NB4 (cell line): ENCODE measurements around the gene SFMBT2.

ENCODE experiments used
- DNase-seq: peaks from one replicate; pipeline ENCODE4 v3.0.0; 2010; ENCODE audit warnings: low read depth
- H3K4me3 ChIP-seq: one replicate; pipeline ENCODE4 v1.5.1; 2011; ENCODE audit warnings: mild to moderate bottlenecking, low read depth, low read length, moderate library complexity
- CTCF ChIP-seq: IDR thresholded peaks from one replicate; pipeline ENCODE4 v1.5.1; 2012; ENCODE audit warnings: low read depth, low read length
- MYC ChIP-seq: IDR thresholded peaks from 2 replicates; pipeline ENCODE4 v1.6.1; 2011; ENCODE audit warnings: low read depth, low read length
- POLR2A ChIP-seq: IDR thresholded peaks from 2 replicates; pipeline ENCODE4 v1.6.1; 2011; ENCODE audit warnings: mild to moderate bottlenecking; ENCODE audit not compliant: insufficient read length; ENCODE audit errors: extremely low read depth
- TF ChIP-seq, protein P1 (sequence below): IDR thresholded peaks from 2 replicates; pipeline ENCODE4 v1.6.1; 2011; ENCODE audit warnings: low read depth, low read length

The SFMBT2 gene

DNA sequence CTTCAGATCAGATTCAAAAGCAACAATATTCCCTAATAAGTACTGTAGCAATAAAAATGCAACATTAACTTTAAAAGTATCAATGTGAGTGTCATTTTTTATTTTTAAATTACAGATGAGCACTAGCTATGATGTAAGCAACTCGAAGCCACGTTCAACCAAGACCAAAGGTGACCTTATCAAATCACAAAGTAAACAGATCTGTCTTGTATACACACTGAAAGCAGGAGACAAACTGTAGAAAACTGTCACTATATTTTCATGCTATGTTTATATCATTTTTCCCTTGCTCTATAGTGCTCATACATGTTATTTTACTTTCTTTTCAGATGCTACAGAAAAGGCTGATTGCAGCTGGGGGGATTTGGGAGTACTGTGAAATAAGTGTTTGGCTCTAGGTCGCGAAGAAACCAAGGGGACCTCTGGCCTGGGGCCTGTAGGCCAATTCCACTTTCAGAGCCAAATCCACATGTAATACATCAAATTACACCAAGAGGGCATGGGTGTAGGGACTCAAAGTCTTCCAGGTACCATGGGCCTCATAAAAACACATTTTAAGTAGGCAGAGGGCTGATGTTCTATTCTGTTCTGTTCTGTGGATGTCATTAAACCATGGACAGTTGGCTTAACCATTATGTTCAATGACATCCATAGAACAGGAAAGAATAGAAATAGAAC is 245.2 kb downstream of the SFMBT2 start:
- no peak overlapping the region for H3K4me3 ChIP-seq
- DNase-seq, result no peak
- TF ChIP-seq MYC (no peak), POLR2A (no peak), CTCF (no peak)
- TF ChIP-seq, protein P1, sequence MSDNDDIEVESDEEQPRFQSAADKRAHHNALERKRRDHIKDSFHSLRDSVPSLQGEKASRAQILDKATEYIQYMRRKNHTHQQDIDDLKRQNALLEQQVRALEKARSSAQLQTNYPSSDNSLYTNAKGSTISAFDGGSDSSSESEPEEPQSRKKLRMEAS, result no peak

DNA sequence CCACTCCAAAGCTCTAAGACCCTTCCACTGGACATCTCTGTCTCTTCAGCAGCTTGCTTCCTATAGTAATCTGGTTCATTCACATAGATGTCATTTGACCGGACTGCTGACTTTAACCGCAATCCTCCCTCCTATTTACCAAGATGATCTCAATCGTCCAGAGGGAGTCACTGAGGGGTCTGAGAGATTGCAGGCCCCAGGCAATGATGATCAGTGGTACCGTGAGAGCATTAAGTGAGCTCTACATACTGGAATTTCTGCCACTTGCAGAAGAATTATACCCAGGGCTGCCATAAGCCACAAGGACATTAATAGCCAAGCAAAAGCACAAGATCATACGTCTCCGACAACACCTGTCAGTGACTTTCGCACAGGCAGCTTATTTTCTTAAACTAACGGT is 245.9 kb downstream of the SFMBT2 start:
- DNase-seq, result no peak
- H3K4me3 ChIP-seq, result no peak overlapping the region
- no peak for TF ChIP-seq MYC
- TF ChIP-seq POLR2A, result no peak
- TF ChIP-seq, protein P1, result no peak

DNA sequence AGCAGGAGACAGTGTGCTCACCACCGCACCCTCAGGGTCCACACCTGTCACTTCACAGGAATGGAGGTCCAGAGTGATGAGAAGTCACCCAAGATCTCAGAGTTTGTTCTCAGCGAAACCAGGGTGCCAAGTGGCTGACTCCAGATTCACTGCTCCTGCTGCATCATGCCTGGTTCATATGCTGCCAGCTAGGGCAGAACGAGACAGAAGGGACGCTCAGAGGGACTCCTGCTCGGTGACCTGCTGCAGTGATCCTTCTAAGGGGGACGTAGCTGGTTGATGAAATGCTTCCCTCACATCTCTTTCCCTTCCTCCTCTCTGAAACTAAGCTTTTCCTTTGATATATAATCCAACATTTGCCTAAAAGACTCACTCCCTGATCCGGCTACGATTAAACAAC is 248.5 kb downstream of the SFMBT2 start:
- TF ChIP-seq CTCF (no peak), MYC (no peak), POLR2A (no peak)
- TF ChIP-seq, protein P1, result no peak
- no peak overlapping the region for H3K4me3 ChIP-seq
- no peak for DNase-seq

DNA sequence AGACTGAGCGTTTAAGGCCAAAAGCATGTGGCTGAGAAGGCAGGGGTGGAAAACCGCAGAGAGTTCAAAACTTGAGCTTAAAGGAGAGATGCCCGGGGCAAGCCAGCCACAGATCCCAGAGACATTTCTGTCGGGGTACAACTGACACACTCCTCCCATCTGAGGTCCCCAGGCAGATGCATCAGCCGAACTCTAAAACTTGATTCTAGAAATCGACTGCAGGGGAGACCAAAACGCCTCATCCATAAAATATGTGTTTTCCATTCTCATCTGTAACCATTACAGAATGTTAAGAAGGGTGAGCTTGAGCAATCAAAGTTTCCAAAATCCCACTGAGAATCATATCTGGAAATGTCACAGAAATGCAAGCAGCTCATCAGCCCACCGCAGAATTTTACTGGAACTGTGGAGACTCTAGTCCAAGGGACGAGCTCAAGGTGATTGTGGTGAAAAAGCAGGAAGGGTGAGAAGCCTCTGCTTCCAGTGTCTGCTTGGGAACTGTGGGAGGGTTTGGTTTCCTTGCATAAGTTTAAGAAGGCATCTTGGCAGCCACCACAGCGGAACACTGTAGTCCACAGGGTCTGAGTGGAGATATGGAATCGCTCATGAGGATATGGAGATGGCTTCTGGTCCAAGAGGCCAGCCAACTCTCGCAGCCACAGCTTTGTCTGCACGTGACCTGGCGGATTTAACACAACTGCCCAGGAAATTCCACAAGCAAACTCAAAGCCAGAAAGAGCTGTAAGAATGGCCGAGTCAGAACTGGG is 249.2 kb downstream of the SFMBT2 start:
- H3K4me3 ChIP-seq, result no peak overlapping the region
- TF ChIP-seq POLR2A (no peak), MYC (no peak), CTCF (no peak)
- TF ChIP-seq, protein P1, result no peak
- DNase-seq, result no peak

DNA sequence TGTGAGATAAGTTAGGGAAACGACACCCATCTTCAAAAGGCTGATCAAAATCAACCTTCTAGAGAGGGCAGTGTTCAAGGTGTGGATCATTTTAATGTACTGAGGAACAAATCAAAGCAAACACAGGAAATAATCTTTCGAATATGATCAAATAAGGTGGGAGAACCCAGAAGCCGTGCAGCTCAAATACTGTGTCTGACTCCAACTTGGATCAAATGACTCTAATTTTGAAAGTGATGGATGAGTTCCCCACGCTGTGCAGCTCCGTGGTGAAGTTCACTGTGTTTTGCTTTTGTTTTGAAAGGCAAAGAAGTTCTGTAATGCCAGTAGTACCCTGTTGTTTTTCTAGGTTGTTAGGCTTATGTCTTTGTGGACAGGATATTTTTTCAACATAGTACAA is 250.9 kb downstream of the SFMBT2 start:
- no peak for DNase-seq
- TF ChIP-seq CTCF, result no peak
- TF ChIP-seq, protein P1, result no peak
- TF ChIP-seq MYC, result no peak
- no peak for TF ChIP-seq POLR2A
- H3K4me3 ChIP-seq, result no peak overlapping the region

- TF ChIP-seq, protein P1, result no peak
- TF ChIP-seq MYC, result no peak
- TF ChIP-seq POLR2A, result no peak
- TF ChIP-seq CTCF, result no peak
- no peak for DNase-seq
- no peak overlapping the region for H3K4me3 ChIP-seq
These were observed 251.3 kb downstream of the SFMBT2 start for GRCh38 chr10:7159517-7159916.
